COLO668 (cell line): ENCODE results near the gene AFP.

Source experiments
- DNase-seq: peaks from one replicate; lab custom pipeline; 2025; ENCODE audit not compliant: unreplicated experiment; lab: John Stamatoyannopoulos, UW

Gene AFP

DNA sequence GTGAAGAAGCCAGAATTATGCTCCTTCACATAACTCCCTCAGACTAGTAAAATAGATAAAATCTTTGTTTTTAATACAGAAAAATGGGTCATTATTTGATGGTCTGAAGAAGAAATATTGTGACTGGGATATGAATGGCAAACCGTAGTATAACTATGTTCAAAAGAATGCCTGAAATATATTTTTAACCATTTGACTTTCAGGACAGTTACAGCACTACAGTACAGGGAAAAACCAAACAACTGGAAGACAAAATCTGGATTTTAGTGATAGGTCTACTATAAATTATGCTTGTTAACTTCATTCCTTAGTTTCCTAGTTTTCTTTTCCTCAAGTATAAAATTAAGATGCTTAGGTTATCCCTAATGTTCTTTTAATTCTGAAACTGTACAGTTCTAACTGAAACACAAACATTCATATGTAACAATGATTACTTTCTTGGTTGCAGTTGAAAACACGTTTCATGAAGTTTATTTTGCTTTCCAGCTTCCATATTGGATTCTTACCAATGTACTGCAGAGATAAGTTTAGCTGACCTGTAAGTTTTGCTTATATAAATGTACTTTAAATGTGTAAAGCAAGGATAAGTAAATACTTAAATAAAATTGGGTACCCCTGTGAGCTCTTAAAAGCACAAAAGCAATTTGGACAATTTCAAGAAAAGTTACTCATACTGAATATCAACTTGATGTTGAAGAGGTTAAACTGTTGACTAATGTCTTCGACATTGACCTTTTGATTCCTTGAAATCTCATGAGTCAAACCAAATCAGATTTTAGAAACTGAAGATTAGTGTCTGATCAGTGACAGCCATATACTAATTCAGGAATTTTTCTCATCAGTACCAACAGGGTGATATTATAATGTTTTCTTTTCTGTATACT lies 895 bp downstream of the AFP start:
- no peak for DNase-seq

DNA sequence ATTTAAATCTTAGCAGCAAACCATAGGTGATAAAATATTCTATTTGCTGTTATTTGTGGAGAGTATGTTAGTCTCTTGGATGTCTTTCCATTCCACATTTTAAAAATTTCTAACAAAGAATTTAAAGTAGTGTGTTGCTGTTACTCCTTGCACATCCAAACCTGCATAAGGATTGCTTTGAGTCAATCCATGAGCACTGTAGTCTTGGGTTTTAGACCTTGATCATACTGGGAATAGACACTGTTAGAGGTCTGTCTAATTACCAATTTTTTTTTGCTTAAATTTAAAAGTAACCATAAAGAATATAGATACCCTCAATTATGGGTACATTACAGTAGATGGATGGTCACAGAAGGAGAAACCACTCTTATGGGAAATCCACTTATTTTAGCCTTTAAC lies 1.5 kb downstream of the AFP start:
- DNase-seq: no peak

DNA sequence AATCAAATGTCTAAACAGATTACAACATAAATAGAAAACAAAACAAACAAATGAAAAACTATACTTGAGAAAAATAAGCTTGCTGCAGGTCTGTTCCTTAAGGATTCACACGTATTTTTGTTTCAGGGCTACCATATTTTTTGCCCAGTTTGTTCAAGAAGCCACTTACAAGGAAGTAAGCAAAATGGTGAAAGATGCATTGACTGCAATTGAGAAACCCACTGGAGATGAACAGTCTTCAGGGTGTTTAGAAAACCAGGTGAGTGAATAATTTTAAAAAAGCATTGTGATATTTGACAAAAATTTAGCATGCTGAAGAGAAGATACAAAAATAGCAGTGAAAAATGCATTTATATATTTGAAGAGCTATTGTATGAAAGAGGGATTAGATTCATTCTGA lies 2.0 kb downstream of the AFP start:
- no peak for DNase-seq

DNA sequence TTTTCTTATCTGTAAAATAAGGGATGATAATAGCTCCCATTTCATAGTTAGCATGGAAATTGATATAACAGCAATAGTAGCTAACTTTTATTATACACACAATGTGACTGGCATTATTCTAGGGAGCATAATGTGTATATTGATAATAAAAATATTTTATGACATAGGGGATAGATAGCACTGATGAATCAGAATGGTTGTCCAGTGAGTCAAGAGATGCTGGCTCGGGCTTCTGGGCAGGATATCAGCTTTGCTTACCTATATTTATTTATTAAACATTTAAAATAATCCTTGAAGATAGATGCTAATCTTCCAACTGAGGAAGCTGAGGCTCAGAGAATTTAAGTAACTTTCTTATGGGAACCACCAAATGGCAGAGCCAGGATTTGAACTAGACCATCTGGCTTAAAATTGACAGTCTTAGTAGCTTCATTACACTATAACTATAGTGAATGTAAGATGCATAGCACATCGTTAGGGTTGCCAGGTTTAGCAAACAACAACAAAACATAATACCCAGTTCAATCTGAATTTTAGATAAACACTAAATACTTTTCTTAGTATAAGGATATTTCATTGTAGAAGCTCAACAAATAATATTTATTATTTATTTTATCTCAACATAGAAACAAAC lies 2.7 kb downstream of the AFP start:
- no peak for DNase-seq

DNA sequence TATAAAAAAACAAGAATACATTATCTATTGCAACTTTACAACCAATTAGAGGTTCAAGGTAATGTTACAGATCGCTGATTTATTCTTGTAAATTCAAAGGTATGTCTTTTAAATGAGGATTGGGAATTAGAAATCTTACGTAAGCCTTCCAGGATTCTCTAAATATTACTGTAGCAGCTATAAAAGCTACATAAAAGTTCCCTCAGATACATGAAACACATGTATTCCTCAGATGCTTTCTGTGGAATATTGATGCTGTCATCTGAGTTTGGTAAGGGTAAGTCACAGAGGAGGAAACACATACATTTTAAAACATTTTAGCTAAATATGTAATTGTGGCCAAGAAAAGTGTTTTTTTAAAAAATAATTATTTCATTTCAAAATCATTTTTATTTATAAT lies 3.4 kb downstream of the AFP start:
- DNase-seq: no peak

DNA sequence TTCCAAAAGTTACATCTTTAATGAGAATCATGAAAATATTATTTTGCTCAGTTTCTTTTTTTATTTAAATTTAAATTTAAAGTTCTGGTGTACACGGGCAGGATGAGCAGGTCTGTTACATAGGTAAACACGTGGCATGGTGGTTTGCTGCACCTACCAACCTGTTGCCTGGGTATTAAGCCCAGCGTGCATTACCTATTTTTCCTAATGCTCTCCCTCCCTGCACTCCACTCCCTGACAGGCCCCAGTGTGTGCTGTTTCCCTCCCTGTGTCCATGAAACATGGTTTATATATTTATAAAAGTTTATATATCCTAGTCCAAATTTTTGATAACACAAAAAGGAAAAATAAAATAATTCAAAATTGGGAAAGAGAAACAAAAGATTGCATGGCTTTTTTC lies 4.0 kb downstream of the AFP start:
- DNase-seq: no peak

DNA sequence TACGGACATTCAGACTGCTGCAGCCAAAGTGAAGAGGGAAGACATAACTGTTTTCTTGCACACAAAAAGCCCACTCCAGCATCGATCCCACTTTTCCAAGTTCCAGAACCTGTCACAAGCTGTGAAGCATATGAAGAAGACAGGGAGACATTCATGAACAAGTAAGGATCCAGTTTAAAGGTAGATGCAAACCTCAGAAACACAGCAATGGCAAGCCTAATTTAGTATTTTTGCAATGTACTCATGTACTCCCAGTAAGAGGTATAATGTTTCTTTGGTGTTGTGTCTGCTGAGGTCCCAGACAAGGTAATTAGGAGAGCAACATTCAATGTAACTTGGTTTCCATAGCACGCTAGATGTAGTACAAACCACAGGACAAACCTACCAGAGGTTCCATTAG lies 4.6 kb downstream of the AFP start:
- DNase-seq: no peak

DNA sequence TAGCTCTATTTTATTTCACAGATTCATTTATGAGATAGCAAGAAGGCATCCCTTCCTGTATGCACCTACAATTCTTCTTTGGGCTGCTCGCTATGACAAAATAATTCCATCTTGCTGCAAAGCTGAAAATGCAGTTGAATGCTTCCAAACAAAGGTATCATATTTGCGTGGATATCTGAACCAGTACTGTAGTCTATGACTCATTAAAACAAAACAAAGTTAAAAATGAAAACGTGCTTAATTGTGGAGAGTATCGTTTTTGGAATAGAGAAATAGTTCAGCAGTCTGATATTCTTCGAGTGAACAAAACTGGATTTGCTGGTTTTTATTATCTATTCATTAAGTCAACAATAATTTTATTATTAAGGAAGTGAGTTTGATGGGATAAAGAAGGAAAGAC lies 6.3 kb downstream of the AFP start:
- DNase-seq: no peak

DNA sequence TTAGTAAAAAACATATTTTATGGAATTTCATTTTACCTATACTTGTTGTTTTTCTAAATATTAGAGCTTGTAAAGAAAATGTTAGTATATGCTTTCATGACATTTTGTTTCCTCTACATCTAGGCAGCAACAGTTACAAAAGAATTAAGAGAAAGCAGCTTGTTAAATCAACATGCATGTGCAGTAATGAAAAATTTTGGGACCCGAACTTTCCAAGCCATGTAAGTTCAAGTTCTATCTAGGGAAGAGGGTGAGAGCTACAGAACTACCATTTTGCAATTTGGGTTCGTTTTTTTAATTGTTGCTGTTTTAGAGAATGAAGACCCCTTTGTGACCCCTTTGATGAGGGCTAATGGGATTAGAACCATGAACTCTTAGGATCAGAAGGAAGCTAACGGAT lies 7.2 kb downstream of the AFP start:
- DNase-seq: no peak

DNA sequence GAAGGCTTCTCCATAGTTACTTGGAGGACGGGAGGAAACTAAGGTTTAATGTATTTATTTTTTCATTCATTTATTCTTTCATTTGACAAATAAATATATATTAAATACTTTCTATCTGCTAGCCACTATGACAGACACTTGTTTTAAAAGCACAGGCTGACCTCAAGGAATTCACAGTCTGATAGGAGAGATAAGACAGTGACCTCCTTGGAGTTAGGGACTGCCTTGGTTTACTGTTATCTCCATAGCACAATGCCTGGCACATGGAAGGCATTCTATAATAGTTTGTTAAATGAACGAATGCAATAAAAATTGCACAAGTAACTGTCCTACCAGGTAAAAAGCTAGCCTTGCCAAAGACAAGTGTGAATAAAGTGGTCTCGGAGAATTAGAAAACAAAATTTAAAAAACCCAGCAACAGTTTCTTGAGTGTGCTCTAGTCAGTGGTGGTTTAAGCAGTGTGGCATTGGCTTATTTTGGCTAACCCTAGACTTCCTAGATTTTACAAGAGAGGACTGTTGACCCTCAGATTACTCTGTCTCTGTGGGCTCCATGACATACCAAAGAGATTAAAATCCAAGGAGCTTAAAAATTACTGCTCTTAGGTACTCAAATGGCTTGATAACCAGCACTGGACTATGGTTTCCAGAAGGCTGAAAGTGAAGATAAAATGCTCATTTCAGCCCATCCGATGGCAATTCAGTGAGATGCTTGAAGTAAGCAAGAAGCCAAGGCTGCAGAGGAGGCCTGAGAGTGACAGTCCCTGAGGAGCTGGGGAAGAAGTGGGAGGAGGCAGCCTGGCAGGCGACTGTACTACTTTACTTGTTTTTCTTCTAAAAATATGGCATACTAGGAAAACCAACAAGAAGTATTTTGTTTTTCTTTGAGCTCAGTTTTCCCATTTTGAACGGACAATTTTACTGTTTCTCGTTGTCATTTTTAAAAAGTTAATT lies 9.6 kb downstream of the AFP start:
- DNase-seq: no peak

DNA sequence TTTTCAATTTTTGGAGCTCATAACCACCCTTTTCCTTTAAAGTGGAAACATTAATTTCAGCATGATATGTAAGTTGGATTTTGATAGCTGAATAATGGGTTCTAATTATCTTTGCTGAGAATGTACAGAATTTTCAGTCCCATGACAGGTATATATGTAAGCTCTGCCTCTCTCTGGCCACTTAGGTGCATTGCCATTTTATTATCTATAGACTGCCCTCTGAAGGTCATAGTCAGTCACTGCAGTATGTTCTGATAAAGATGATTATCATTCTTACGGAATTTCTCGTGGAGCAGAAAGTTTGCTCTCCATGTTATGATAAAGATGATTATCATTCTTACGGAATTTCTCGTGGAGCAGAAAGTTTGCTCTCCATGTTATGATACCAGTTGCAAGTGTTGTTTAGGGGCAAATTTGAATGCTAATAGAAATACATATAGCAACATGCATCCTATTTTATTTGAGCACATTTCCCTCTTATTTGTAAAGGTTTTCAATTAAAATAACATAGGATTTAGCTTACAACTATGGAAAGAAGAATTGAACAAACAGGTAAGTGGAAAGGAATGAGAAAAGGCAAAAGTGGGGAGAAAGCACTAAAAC lies 10.4 kb downstream of the AFP start:
- DNase-seq: peak; percentile 11

DNA sequence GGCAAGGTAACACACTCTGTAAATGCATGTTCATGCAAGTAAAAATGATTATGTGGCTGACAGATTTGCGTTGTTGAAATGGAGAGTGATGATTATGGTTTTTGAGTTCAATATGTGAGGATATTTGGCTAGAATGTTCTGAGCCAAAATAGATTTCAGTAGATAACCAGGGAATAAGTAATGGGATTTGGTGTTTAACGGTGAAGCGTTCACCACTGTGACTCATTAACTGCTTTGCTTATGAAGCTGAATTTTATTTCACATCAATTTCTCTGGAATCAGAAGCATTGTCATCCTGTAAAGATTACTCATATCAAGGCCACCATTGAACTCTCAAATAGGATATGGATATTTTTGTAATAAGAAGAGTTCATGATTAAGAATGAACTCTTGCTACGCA lies 11.7 kb downstream of the AFP start:
- DNase-seq: no peak

DNA sequence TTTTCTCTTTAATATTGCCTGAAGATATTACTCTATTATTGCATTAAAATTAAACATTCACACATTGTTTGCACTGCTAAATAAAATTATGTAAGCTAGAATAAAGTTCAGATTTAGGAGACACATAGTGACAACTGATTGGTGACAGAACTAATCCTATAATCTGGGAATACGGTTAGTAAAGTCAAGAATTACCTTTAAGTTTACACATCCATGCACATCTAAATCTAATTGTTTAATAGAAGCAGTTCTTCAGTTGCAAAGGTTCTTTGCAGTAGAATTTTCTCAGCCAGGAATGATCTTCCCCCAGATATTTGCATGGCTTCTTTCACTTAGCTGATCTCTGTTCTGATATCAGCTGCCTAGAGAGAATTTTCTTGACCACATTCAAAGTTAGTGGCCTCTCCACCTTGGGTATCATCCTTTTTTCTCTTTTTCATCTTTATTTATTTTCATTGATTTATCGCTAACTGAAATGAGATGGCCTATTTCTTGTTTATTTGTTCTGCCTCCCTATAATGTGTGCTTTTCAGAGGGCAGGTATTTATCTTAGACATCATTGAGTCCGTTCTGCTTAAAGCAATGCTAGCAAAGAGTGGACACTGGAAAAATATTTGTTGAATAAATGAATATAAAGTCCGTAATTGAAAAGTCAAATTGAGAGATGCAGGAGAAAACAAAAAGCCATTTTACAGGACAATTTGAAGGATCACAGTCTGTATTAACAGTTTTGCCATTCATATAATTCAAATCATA lies 12.6 kb downstream of the AFP start:
- DNase-seq: no peak

DNA sequence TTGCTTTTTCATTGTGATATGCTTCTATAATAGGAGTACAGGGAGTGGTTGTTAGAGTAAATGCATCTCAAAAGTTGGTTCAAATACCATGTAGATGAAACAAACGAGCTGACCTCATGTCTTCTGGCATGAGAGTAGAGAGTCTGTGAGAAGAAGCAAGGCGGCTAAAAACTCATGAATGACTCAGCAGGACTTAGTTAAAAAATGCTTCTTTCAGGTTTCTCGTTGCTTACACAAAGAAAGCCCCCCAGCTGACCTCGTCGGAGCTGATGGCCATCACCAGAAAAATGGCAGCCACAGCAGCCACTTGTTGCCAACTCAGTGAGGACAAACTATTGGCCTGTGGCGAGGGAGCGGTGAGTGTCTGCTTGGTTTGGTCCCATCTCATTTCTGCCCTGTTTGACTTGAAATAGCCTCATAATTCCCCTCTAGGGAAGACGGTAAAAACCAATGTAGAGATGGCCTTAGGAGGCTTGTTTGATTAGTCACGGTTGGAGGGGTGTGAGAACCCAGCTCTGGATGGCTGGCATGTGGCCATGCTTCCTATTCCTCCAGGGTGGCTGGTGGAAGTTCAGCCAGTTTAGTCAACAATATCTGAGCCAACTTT lies 14.5 kb downstream of the AFP start:
- peak; percentile 79 for DNase-seq

DNA sequence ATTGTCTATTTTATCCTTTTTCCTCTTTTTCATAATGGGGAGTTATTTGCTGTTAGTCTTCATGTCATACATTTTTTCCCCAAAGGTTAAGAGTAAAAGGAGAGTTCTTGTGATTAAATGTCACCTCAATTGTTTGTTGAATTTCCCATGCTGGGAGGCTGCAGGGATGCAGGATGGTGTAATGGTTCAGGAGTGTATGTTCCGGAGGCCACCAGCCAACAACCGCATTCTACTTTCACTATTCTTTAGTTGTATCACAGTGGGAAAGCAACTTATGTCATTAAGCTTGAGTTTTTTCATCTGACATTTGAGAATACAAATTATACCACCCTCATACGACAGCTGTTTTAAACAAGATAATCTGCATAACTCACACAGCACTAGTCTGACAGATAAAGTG lies 15.4 kb downstream of the AFP start:
- no peak for DNase-seq

DNA sequence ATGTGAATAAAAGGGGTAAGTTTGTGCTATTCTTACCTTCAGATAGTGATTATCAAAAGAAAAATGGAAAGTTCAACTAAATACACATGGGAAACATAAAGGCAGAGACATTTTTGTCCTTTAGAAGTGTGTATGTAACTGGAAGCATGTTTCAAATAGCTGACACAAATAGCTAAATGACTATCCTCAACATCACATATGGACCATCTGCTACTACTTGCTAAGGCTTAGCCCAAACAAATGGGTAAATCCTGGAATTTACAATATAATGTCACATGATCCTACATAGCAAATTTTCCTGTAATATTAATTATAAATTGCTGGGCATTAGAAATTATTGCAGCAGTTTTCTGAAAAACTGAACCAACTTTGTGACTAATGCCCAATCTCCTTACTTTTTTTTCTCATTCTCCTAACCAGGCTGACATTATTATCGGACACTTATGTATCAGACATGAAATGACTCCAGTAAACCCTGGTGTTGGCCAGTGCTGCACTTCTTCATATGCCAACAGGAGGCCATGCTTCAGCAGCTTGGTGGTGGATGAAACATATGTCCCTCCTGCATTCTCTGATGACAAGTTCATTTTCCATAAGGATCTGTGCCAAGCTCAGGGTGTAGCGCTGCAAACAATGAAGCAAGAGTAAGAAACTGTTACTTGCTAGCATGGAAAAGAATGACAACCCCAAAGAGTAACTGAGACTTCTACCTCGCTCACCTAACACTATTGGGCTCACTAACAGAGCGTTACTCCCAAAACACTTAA lies 16.1 kb downstream of the AFP start:
- DNase-seq: no peak

DNA sequence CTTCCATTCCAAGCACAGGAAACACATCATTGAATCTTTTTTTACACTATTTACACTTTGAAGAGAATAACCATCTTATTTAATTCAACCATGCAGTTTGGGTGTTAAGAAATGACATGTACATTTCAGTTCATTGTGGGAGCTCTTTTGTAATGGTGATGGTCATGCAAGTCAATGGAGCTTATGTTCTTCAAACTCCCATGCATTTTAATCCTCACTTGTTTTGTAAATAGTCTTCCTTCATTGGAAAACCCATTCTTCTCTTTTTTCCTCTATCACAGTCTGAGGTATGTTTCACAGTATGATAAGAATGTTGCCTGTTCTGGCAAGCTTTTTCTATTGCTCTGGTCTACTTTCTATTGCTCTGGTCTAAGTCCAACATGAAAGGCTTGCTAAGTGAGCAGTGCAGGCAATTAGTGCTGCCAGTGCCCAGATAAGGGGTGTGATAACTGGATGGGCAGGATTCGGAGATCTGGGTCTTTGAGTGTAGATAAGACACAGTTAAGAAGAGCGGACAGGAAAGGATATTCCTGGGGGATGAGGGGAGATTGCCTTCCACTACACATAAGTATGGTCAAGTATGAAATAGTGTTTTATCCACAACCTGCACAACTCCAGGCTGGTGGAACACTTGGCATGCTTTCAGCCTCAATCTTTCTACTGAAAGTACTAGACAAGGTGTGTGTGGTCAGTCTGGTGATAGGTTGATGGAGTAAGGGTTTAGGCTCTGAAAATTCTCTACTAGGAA lies 17.1 kb downstream of the AFP start:
- no peak for DNase-seq

DNA sequence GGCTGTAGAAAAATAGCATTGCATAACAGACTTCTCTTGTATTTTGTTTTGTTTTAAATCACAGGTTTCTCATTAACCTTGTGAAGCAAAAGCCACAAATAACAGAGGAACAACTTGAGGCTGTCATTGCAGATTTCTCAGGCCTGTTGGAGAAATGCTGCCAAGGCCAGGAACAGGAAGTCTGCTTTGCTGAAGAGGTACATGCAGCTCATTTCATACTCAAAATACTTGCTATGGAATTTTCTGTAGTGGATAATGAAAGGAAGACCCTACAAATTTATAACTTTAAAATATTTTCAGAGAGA lies 17.6 kb downstream of the AFP start:
- DNase-seq: no peak

DNA sequence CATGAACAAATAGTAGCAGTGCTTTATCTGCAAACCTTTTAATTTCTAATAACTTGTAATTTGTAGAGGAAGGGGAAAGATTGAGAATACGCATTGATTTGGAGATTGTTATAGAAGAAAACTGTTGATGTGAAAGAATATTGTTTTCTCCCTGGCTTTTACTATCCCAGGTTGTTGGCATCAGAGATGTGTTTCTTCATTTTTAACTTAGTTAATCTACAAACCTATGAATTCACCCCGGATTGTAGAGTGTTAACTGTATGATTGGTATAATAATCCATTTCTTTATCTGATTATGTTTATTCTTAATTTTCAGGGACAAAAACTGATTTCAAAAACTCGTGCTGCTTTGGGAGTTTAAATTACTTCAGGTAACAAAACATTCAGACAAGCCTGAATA lies 18.9 kb downstream of the AFP start:
- DNase-seq: no peak
